ENCODE data around the gene EEF1E1.
A peak's percentile ranks its signal among the peaks of the same experiment; 100 is the strongest.

The EEF1E1 gene

GRCh38 chr6:8074213-8074612 is 28.1 kb downstream of the EEF1E1 start:
- no peak for FAIRE-seq
- DNase-seq (ENCODE audit: insufficient read length), result no peak
- TF ChIP-seq TAF1 (IDR thresholded peaks at IDR 0.05; ENCODE audit: borderline replicate concordance, low read depth, low read length) (no peak), POLR2AphosphoS5 (IDR thresholded peaks at IDR 0.05; ENCODE audit: low read depth, low read length) (no peak), POLR2A (IDR thresholded peaks at IDR 0.05; ENCODE audit: low read depth, low read length) (no peak)

GRCh38 chr6:8073758-8074157 is 28.6 kb downstream of the EEF1E1 start:
- TF ChIP-seq TAF1 (IDR thresholded peaks at IDR 0.05; ENCODE audit: borderline replicate concordance, low read depth, low read length) (no peak), POLR2AphosphoS5 (IDR thresholded peaks at IDR 0.05; ENCODE audit: low read depth, low read length) (no peak), POLR2A (IDR thresholded peaks at IDR 0.05; ENCODE audit: low read depth, low read length) (no peak)
- DNase-seq (ENCODE audit: insufficient read length) (no peak), FAIRE-seq (no peak)

GRCh38 chr6:8070718-8071117 is 31.6 kb downstream of the EEF1E1 start:
- TF ChIP-seq POLR2AphosphoS5 (IDR thresholded peaks at IDR 0.05; ENCODE audit: low read depth, low read length), result no peak
- no peak for DNase-seq (ENCODE audit: insufficient read length)
- FAIRE-seq, result no peak

DNA sequence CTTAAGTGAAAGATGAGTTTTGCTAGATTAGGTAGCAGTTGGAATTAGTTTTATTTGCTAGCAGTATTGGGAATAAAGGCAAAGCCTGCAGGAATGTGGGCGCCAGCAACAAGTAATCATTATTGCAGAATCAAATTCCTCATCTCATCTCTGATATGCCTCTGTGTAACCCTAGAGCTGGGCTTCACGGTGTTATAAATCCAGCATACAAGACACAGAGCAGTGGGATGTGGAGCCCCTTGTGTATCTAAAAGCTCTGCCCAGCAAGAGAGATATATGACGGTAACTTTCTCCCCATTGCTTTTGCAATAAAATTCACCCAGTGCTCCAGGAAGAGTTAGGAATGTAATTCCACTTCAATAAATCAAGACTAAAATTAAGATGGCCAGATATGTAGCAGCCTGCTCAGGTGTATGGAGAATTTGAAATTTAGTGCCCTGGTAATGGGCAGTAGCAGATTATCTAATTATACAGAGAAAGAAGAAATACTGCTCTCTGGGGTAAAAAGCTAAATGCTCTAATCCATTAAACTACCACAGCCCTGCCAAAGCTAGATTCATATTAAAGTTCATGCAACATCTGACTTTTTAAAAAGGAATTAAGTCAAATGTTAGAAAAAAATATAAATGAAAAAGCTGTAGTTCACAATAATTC is 32.6 kb downstream of the EEF1E1 start:
- FAIRE-seq (no peak), DNase-seq (ENCODE audit: insufficient read length) (no peak)
- no peak for TF ChIP-seq TAF1 (IDR thresholded peaks at IDR 0.05; ENCODE audit: borderline replicate concordance, low read depth, low read length)

DNA sequence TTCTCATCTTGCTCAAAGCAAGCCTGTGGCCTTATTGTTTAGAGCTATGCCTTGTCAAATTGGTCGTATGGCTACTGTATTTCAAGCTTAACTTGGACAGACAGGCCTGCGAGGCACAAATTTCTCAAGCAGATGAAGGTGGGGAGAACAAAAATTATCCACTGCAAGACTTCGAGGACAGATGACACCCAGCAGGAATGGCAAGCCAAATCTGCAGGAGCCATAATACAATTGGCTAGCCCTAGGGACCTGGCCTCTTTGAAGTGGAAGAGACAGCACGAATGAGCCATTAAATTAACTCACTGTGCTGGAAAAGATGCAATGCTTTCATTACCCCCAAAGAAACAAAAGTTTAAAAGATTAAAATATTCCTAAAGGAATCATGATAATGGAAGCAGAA is 33.2 kb downstream of the EEF1E1 start:
- no peak for TF ChIP-seq TAF1 (IDR thresholded peaks at IDR 0.05; ENCODE audit: borderline replicate concordance, low read depth, low read length)
- TF ChIP-seq POLR2A (IDR thresholded peaks at IDR 0.05; ENCODE audit: low read depth, low read length), result no peak
- TF ChIP-seq POLR2AphosphoS5 (IDR thresholded peaks at IDR 0.05; ENCODE audit: low read depth, low read length), result no peak
- FAIRE-seq (no peak), DNase-seq (ENCODE audit: insufficient read length) (no peak)

GRCh38 chr6:8066108-8066507 is 36.2 kb downstream of the EEF1E1 start:
- TF ChIP-seq POLR2AphosphoS5 (IDR thresholded peaks at IDR 0.05; ENCODE audit: low read depth, low read length), result no peak
- no peak for TF ChIP-seq TAF1 (IDR thresholded peaks at IDR 0.05; ENCODE audit: borderline replicate concordance, low read depth, low read length)
- no peak for TF ChIP-seq POLR2A (IDR thresholded peaks at IDR 0.05; ENCODE audit: low read depth, low read length)
- DNase-seq (ENCODE audit: insufficient read length) (no peak), FAIRE-seq (no peak)

DNA sequence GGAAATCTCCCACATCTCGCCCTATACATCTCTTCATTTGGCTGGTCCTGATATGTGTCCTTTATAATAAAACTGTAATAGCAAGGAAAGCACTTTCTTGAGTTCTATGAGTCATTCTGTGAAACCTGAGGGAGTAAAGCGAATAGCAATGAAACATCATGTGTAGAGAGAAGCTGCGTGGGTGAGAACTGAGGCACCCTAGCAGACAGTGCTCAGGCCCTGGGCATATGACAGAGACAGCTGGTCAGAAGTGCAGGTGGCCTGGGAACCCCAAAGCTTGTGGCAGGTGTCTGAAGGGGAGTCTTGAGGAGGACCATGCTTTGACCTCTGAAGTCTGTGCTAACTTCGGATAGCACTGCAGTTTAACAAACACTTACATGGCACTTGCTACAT is 36.8 kb downstream of the EEF1E1 start:
- peak; percentile 80 for FAIRE-seq
- DNase-seq (ENCODE audit: insufficient read length), result no peak
- 0 out of 2 replicates have a peak, but pooled peaks have one; percentile 42 for TF ChIP-seq POLR2AphosphoS5 (IDR thresholded peaks at IDR 0.05; ENCODE audit: low read depth, low read length)
- TF ChIP-seq POLR2A (IDR thresholded peaks at IDR 0.05; ENCODE audit: low read depth, low read length), result no peak
- 0 out of 2 replicates have a peak, but pooled peaks have one; percentile 8 for TF ChIP-seq TAF1 (IDR thresholded peaks at IDR 0.05; ENCODE audit: borderline replicate concordance, low read depth, low read length)

DNA sequence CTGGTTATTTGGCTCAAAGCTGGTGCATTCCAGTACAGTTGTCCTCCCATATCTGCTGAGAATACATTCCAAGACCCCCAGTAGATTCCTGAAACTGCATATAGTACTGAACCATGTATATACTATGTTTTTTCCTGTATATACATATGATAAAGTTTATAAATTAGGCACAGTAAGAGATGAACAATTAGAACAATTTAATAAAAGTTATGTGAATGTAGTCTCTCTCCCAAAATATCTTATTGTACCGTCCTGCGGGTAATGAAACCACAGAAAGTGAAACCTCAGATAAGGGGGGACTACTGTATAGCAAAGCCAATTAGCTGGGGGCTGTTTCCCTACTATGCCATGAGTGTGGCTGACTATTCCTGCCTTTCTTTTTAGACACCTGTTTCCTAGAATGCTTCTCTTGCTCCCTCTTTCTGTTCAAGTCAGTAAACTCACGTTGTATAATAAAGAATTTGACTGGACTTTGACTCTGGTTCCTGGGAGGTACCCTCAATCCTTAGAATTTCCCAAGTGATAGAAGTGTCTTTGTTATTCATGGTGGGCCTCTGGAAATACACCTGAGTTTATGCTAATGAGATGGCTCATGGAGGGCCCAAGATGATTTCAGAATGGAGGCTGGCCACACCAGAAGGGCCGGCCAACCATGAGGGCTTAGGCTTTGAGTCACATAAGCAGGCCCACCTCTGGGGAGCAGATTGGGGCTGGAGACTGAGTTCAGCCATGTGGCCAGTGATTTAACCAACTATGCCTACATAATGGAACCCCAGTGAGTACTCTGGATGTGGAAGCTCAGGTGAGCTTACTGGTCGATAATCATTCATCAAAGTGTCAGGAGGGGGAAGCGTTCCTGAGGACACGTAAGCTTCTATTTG is 37.5 kb downstream of the EEF1E1 start:
- no peak; the same call in none of the 2 replicates for TF ChIP-seq POLR2A (IDR thresholded peaks at IDR 0.05; ENCODE audit: low read depth, low read length)
- no peak for TF ChIP-seq POLR2AphosphoS5 (IDR thresholded peaks at IDR 0.05; ENCODE audit: low read depth, low read length)
- TF ChIP-seq TAF1 (IDR thresholded peaks at IDR 0.05; ENCODE audit: borderline replicate concordance, low read depth, low read length), result no peak
- DNase-seq (ENCODE audit: insufficient read length), result no peak
- peak; percentile 65 for FAIRE-seq

- FAIRE-seq (peak; percentile 79), DNase-seq (ENCODE audit: insufficient read length) (peak; percentile 55)
- TF ChIP-seq POLR2AphosphoS5 (IDR thresholded peaks at IDR 0.05; ENCODE audit: low read depth, low read length) (peak; percentile 69), POLR2A (IDR thresholded peaks at IDR 0.05; ENCODE audit: low read depth, low read length) (peak; percentile 86), TAF1 (IDR thresholded peaks at IDR 0.05; ENCODE audit: borderline replicate concordance, low read depth, low read length) (peak; percentile 64; the same call in 1 of the 2 replicates)
Observed at GRCh38 chr6:8063761-8064637, 38.3 kb downstream of the EEF1E1 start, which contains the start of gene BLOC1S5. Gene BLOC1S5, minus strand, starts transcription at chr6:8064389. Its CDS starts 13 bp downstream, at chr6:8064376.

DNA sequence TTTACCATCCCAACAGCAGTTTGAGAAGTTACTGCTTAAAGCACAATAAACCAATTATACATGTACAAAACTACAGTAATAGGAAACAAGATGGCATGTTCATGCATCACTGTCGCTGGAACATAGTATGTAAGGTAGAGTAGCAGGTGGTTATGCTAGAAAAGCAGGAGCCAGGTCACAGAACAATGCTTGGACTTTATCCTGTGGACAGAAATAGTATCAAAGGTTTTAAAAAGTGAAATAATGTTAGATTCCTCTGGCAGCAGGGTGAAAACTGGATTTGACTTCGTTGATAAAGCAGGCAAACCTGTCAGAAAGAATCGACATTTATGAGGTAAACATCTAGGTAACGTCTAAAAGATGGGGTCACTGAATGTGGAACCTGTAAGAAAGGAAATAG is 40.6 kb downstream of the EEF1E1 start:
- TF ChIP-seq POLR2AphosphoS5 (IDR thresholded peaks at IDR 0.05; ENCODE audit: low read depth, low read length) (no peak), TAF1 (IDR thresholded peaks at IDR 0.05; ENCODE audit: borderline replicate concordance, low read depth, low read length) (no peak), POLR2A (IDR thresholded peaks at IDR 0.05; ENCODE audit: low read depth, low read length) (no peak)
- FAIRE-seq (no peak), DNase-seq (ENCODE audit: insufficient read length) (no peak)

GRCh38 chr6:8060346-8060745 is 42.0 kb downstream of the EEF1E1 start:
- no peak for DNase-seq (ENCODE audit: insufficient read length)
- TF ChIP-seq TAF1 (IDR thresholded peaks at IDR 0.05; ENCODE audit: borderline replicate concordance, low read depth, low read length) (no peak), POLR2AphosphoS5 (IDR thresholded peaks at IDR 0.05; ENCODE audit: low read depth, low read length) (no peak), POLR2A (IDR thresholded peaks at IDR 0.05; ENCODE audit: low read depth, low read length) (no peak)
- no peak for FAIRE-seq

All from GM12892 (cell line).